A673 (cell line): ENCODE data around the gene EXOC3. TPM values are rescaled to one million over a fixed set of nuclear protein-coding genes. Genes with fewer than 3 reads are reported as not detected.

Source experiments
- BruUV-seq: library from RNA; stranded (reverse); fragments of 400-500 nt; replicated peaks from 2 replicates; lab custom pipeline; 2021; lab: Mats Ljungman, UMichigan
- CTCF ChIA-PET: fragments of 300-600 bp; sonication (Branson Sonifier 250); formaldehyde crosslinking; loops from one replicate; lab custom pipeline; 2022; ENCODE audit warnings: antibody characterized with exemption; lab: Charles Lee
- POLR2A ChIA-PET: fragments of 300-600 bp; sonication (Branson Sonifier 250); formaldehyde crosslinking; loops from one replicate; lab custom pipeline; 2022; ENCODE audit warnings: antibody characterized with exemption; ENCODE audit not compliant: low non-redundant PET; lab: Charles Lee
- DNase-seq: peaks from one replicate; pipeline ENCODE4 v3.0.0-alpha.2; 2015; ENCODE audit warnings: low spot score
- H3K27ac ChIP-seq: fragments of 200-600 bp; sonication (generic); 2 replicates; pipeline ENCODE4 v1.5.1; 2016; ENCODE audit warnings: mixed run types, low read depth, mild to moderate bottlenecking, mixed read lengths, antibody characterized with exemption, low read length; ENCODE audit not compliant: poor library complexity, severe bottlenecking
- H3K27me3 ChIP-seq: fragments of 200-600 bp; sonication (generic); replicated peaks from 2 replicates; pipeline ENCODE4 v1.6.1; 2017; ENCODE audit warnings: mixed run types, low read depth, mild to moderate bottlenecking, mixed read lengths, antibody characterized with exemption, low read length; ENCODE audit not compliant: insufficient read depth, poor library complexity
- H3K36me3 ChIP-seq: fragments of 200-600 bp; sonication (generic); 2 replicates; pipeline ENCODE4 v1.6.1; 2016; ENCODE audit warnings: mixed run types, mild to moderate bottlenecking, mixed read lengths, antibody characterized with exemption, low read length; ENCODE audit not compliant: insufficient read depth, poor library complexity, severe bottlenecking
- H3K4me1 ChIP-seq: fragments of 200-600 bp; sonication (generic); 2 replicates; pipeline ENCODE4 v1.6.1; 2017; ENCODE audit warnings: mixed run types, mild to moderate bottlenecking, mixed read lengths, antibody characterized with exemption, low read length; ENCODE audit not compliant: insufficient read depth, poor library complexity, severe bottlenecking
- H3K4me3 ChIP-seq: fragments of 200-600 bp; sonication (generic); 2 replicates; pipeline ENCODE4 v1.5.1; 2016; ENCODE audit warnings: low read depth, mixed run types, mild to moderate bottlenecking, mixed read lengths, low read length; ENCODE audit not compliant: poor library complexity, severe bottlenecking
- H3K9me3 ChIP-seq: fragments of 200-600 bp; sonication (generic); 2 replicates; pipeline ENCODE4 v1.6.1; 2016; ENCODE audit warnings: mixed run types, low read depth, mild to moderate bottlenecking, mixed read lengths, antibody characterized with exemption, low read length; ENCODE audit not compliant: poor library complexity, severe bottlenecking
- EZH2 ChIP-seq: fragments of 200-600 bp; sonication (generic); IDR thresholded peaks from 2 replicates; pipeline ENCODE4 v1.6.1; 2017; ENCODE audit warnings: borderline replicate concordance, low read depth, mild to moderate bottlenecking, mixed read lengths, antibody characterized with exemption, low read length; ENCODE audit not compliant: poor library complexity, severe bottlenecking
- intact Hi-C: fragments of 100-400 bp; cut with micrococcal nuclease; formaldehyde crosslinking; loops from one replicate; pipeline ENCODE4 v1.10.0; 2022; ENCODE audit not compliant: unreplicated experiment
- total RNA-seq: library from RNA; stranded (reverse); gene quantifications from 2 replicates; pipeline ENCODE4 v1.2.3, GENCODE V29; 2021
- TF ChIP-seq, protein P1 (sequence below): fragments of 300-800, 200-600 bp; sonication (generic); conservative IDR thresholded peaks from 2 replicates; pipeline ENCODE4 v1.5.1; 2017; ENCODE audit warnings: low read depth, mild to moderate bottlenecking, antibody characterized with exemption, low read length, moderate library complexity, mixed read lengths

Gene EXOC3
- total RNA-seq, 1 experiment from 2014 or later, result 46.7 TPM

DNA sequence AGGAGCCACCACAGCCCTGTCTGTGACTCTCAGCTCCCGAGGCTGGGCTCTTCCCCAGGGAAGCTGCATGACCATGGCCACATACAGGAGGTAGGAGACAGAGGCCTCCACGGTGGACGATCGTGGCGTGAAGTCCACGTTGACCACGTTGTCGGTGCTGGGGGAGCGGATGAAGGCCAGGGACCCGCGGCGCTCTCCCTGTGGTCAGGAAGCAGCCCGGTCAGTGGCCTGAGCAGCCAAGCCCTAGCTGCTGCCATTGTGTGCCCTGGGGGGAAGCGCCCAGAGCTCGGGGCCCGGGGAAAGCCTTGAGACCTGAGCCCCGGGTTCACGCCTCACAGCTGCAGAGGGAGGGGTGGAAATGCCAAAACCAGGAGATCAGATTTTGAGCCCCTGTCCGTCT, 34.3 kb downstream of the EXOC3 start:
- POLR2A ChIA-PET, result no interaction called here
- Histone ChIP-seq H3K27ac (no peak overlapping the region), H3K9me3 (no peaks in the 10 kb centered on the region), H3K4me1 (peaks cover 5% of the 10 kb centered on the region), H3K36me3 (no peaks in the 10 kb centered on the region), H3K27me3 (peaks cover 47% of the 10 kb centered on the region), H3K4me3 (no peak overlapping the region)
- TF ChIP-seq, protein P1, sequence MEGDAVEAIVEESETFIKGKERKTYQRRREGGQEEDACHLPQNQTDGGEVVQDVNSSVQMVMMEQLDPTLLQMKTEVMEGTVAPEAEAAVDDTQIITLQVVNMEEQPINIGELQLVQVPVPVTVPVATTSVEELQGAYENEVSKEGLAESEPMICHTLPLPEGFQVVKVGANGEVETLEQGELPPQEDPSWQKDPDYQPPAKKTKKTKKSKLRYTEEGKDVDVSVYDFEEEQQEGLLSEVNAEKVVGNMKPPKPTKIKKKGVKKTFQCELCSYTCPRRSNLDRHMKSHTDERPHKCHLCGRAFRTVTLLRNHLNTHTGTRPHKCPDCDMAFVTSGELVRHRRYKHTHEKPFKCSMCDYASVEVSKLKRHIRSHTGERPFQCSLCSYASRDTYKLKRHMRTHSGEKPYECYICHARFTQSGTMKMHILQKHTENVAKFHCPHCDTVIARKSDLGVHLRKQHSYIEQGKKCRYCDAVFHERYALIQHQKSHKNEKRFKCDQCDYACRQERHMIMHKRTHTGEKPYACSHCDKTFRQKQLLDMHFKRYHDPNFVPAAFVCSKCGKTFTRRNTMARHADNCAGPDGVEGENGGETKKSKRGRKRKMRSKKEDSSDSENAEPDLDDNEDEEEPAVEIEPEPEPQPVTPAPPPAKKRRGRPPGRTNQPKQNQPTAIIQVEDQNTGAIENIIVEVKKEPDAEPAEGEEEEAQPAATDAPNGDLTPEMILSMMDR, result no peak
- no peak for TF ChIP-seq EZH2
- no peak for DNase-seq
- intact Hi-C loops, result no loop called here
- CTCF ChIA-PET, result no interaction called here
- no TSS peak for BruUV-seq

DNA sequence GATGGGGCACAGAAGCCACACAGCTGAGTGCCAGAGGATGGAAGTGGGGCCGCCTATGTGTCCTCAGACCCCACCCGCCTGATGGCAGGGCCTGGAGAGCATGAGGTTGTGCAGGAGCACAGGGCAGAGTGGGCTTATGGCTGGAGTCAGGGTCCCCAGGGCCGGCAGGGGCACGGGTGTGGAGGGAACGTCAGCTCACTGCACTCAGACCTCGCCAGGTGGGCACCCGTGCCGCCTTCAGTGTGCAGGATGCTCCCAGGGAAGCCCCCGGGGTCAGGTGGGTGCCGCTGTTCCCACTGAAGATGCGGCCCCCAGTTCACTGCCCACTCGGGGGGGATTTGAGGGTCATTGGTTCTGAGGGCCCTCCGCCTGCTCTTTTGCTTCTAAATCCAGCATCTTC, 34.9 kb downstream of the EXOC3 start:
- Histone ChIP-seq H3K4me1 (no peaks in the 10 kb centered on the region), H3K27me3 (peaks cover 47% of the 10 kb centered on the region), H3K27ac (no peak overlapping the region), H3K4me3 (no peak overlapping the region), H3K36me3 (no peaks in the 10 kb centered on the region), H3K9me3 (no peaks in the 10 kb centered on the region)
- CTCF ChIA-PET, result no interaction called here
- intact Hi-C loops, result no loop called here
- no peak for TF ChIP-seq EZH2
- TF ChIP-seq, protein P1, result no peak
- no peak for DNase-seq
- no TSS peak for BruUV-seq
- POLR2A ChIA-PET, result no interaction called here

DNA sequence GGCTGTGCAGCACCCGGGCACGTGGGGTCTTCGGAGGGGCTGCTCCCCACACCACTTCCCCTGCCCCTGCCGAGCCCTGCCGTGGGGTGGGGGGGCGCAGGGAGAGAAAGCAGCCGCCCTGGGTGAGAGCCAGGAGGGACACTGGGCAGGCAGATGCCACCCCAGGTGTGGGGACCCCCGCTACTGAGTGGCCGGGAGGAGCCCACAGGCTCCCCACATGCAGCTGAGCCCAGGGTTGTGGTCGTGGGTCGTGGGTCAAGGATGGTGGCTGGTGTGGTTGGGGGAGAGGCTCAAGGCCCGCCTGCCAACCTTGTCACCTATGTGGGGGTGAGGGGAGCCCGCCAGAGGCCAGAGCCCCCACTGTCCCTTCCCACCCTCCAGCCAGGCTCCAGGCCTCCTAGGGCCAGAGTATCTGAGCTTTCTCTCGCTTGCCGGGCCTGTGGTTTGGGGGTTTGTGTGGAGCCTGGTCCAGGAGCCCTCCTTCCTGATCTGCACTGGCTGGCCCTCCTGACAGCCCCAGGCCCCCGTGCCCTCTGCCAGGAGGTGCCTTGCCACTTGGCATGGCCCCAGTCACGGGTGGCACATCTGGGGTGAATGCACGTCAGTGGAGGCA, 35.5 kb downstream of the EXOC3 start:
- POLR2A ChIA-PET, result no interaction called here
- BruUV-seq, result no TSS peak
- Histone ChIP-seq H3K36me3 (no peaks in the 10 kb centered on the region), H3K4me3 (no peak overlapping the region), H3K27ac (no peak overlapping the region), H3K4me1 (no peaks in the 10 kb centered on the region), H3K27me3 (peaks cover 47% of the 10 kb centered on the region), H3K9me3 (no peaks in the 10 kb centered on the region)
- DNase-seq, result no peak
- no peak for TF ChIP-seq EZH2
- intact Hi-C loops, result no loop called here
- CTCF ChIA-PET, result no interaction called here
